ENCODE results near the gene SLC13A3.

The SLC13A3 gene

DNA sequence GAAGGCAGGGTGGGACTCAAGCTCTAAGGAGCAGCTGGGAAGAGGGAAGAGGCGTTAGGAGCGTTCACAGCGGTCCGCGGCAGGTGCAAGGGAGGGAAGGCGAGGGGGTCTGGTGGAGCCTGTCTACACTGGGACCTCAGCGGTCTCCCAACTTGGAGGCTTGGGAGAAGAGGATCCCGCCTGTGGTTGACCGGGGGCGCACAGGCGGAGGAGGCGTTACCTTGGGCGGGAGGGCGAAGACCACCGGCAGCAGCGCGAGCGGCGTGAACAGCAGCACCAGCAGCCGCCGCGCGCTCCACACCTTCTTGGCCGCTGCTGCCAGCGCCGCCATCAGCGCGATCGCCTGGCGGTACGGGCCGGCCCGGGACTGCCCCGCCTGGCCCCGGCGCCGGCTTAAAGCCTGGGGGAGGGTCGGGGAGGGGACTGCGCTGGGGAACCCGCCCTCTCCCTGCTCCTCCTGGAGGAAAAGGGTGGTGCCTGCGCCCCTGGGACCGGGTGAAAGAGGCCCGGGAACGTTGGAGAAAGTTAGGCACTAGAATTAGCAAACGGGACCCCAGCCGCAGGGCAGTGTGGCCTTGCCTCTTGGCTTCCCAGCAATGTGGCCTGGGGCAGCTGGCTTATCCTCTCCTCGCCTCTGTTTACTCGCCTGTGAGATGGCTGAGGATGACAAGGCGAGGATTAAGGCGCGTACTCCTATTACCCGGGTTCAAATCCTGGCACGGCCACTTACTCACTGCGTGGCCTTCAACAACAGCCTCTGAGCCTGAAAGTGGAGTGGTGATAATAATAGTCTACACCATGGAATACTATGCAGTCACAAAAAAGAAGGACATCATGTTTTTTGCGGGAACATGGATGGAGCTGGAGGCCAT is at the start of gene SLC13A3:
TSS of gene SLC13A3 (minus strand) at position 369 of the 872 bp plus-strand sequence. CDS start at position 331, 38 bp downstream.
- DNase-seq: no peak

DNA sequence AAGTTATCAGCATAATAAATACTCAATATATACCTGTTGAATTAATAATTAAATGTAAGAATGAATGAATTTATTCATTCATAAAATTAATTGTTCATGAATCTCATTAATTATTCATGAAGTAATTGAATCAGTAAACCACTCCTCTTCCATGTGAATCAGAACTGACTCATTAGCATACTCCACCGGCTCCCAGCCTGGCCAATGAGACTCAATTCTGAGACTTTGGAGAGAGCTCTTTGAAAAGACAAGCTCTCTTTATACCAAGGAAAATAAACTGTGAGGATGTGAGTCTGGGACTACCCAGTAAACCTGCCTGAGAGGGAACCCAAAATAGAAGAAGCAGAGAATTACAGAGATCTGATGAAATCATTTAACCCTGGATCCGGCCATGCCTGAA is 49.8 kb upstream of the SLC13A3 start:
- no peak for DNase-seq

DNA sequence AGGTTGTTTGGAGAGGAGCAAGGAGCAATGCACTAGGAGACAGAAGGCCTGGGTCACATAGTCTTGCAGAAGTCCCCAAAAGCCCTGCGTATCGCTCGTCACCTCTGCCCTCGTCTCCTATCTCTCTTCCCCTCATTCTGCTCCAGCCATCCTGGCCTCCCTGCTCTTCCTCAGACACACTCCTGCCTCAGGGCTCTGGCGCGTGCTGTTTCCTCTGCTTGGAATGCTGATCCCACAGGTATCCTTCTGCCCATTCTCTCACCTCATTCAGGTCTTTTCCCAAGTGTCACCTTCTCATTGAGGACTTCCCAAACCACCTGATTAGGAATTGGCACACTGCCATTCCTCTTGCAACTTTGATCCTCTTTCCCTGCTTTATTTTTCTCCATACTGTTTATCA is 49.2 kb upstream of the SLC13A3 start:
- DNase-seq: no peak

DNA sequence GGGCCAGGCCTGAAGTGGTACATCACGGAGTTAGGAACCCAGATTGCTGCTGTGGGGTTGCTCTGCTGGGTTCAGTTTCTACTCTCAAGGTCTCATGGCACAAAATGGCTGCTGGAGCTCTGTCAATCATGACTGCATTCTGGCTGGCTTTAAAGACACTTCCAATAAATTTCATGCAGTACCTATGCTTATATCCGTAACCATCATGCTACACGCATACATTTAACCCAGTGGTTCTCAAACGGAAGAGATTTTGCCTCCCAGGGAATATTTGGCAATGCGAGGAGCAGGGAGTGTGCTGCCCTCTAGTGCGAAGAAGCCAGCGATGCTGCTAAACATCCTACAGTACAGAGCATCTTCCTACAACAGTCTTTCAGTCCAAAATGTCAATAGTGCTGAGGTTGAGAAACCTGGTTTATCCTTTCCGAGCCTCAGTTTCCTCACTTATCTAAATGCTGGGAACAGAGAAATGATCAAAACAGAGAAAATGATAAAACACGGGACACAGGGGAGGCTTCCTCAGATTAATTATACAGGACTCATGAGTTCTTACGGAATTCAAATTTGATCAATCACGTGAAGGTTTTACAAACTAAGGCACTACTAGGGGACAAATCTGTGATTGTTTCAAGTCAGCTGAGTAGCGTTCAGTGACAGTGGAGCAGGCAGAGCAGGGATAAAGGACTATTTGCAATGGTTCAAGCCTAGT is 48.5 kb upstream of the SLC13A3 start:
- DNase-seq: peak in 1 of 2 experiments; percentile 36

DNA sequence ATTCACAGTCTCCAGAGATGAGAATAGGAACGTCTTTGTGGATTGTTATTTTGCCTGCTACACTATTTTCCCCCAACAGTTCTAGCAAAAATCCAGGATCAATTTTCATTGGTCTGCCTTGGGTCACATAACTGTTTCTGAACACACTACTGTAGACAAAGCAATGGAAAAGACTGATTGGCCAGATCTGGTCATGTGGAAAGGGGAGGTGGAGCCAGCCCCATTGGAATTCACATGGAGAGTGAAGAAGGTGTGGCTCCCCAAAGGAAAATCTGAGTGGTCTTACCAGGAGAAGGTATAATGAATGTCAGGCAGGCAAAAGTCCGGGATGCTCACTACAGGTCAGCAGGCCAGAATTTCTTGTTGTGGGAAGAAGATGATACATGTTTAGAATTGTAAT is 47.5 kb upstream of the SLC13A3 start:
- no peak for DNase-seq

GRCh38 chr20:46696791-46697279 is 45.6 kb upstream of the SLC13A3 start:
- DNase-seq: no peak

GRCh38 chr20:46695892-46696291 is 44.6 kb upstream of the SLC13A3 start:
- no peak for DNase-seq

DNA sequence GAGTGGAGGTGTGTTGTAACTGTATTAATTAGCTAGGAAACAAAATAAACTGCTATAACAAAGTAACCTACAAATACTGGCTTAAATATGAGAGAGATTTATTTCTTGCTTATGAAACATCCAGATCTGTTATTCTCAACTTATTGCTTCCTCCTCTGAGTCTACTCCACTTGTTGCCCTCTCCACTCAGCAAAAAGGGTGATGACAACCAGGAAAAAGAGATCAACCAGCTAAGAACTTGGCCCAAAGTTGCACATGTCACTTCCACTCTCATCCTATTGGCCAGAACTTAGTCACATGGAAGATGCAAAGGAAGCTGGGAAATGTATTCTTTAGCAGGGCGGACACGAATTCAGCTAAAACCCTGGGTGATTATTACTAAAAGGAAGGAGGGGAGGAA is 43.2 kb upstream of the SLC13A3 start:
- DNase-seq: peak in 1 of 2 experiments; percentile 32

DNA sequence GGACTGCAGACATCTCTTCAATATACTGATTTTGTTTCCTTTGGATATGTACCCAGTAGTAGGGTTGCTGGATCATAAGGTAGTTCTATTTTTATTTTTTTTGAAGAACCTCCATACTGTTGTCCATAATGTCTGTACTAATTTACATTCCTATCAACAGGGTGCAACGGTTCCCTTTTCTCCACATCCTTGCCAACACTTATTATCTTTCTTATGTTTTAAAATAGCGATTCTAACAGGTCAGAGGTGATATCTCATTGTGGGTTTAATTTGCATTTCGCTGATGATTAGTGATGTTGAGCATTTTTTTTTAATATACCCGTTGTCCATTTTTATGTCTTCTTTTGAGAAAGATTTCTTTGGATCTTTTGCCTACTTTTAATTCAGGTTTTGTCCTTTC is 39.9 kb upstream of the SLC13A3 start:
- no peak for DNase-seq

DNA sequence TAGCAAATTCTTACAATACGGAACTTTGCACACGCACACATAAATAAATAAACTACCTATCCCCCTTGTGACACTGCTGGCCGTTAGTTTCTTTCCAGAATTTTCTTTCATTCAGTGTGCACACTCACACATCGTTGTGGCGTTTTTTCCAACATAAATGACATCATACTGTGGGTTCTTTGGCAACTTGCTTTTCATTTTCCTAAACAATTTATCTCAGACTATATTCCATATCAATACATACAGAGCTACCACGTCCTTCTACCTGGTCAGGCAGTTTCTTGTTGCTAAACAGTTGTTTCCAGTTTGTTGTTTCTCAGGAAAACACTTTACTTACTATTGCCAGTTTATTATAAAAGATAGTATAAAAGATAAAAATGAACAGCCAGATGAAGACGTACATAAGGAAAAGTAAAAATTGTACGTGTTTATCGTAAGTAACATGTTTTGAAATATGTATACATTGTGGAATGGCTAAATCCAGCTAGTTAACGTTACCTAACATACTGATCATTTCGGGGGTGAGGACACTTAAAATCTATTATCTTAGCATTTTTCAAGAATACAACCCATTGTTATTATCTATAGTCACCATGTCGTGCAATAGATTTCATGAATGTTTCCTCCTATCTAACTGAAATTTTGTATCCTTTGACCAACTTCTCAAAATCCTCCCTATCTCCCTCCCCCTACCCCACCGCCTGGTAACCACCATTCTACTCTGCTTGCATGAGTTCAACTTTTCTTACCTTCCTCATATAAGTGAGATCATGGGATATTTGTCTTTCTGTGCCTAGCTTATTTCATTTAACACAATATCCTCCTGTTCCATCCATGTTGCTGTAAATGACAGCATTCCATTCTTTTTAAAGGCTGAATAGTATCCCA is 39.2 kb upstream of the SLC13A3 start:
- DNase-seq: no peak

DNA sequence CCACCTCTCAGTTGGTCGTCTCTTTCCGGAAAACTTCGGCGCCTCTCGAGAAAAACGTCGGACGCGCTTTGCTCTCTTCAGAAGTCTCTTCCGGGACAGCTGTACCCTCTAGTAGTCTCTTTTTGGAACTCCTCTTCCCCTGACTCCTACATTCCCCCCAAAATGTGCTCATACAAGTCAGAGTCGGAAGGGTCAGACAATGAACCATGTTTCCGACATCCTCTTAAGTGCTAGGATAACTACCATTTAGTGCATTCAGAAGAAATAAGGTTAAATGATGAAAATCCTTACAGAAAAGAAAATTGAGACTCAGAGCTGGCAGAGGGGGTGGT is 38.5 kb upstream of the SLC13A3 start:
- no peak for DNase-seq

DNA sequence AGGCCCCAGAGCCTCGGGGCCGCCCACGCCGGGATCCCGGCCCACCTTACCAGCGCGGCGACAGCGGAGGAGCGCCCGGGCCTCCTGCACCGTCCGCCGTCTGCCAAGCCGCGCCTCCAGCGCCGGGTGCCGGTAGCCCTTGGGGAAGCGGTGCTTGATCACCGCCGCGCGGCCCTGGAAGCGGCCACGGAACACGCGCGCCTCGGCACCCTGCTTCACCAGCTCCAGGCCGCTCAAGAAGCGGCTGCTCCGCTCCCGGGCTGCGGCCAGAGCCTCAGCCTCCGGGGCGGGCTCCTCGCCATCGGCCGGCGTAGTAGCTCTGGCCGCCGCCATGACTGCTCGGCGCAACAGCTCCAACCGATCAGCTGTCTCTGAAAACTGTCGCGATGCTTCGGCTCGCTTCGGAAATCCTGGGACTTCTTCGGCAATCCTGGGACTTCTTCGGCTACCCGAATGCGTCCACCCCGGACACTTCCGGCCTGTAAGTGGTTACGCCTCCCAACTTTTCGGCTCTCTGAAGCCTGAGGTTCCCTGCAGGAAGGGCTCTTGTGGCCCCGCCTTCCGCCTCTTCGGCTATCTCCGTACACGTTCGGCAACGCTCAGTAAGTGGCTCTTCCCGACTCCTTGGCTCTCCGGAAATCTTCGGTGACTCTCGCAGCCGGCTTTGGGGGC is 38.0 kb upstream of the SLC13A3 start, which contains the start of gene TP53RK:
TSS of gene TP53RK (minus strand) at position 363 of the 672 bp plus-strand sequence. CDS start at position 333, 30 bp downstream.
- DNase-seq: peak; percentile 99

DNA sequence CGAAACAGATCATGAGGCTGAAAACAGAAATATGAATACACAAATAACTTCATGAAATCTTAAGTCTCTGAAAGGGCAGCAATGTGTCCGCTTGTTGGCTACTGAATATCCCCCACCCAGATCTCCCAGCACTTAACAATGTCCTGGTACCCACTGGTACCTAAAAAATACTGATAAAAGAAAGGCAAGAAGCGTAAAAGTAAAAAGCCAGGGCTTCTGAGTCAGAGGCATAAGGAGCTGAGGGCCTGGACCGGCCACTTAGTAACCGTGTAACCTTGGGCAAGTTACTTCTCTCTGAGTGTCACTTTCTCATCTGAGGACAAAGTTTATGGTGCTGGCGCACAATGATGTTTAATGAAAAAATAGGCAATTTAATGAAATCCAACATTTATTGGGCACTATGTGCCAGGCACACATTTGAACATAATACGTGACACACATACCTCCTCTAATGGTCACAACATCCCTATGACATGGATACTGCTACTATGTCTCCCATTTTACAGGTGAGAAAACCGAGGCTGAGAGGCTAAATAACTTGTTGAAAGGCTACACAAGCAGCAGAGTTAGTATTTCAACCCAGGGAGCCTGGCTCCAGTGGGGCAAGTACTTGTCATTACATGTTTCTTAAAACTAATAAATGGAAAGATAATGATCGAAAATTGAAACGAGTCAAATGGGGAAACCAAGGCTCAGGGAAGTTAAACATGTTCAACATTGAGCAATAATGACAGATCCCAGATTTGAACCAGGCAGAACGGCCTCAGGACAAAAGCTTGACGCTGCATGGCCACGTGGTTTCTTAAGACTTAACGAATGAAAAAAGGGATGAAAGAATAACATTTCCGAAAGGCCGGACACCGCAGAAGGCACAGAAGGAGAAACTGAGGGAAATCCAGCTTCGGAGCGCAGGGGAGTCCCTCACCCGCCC is 37.2 kb upstream of the SLC13A3 start:
- DNase-seq: peak in 1 of 2 experiments; percentile 52

- no peak for DNase-seq
Observed at GRCh38 chr20:46683939-46684750, 32.9 kb upstream of the SLC13A3 start.

GRCh38 chr20:46683668-46683938 is 32.3 kb upstream of the SLC13A3 start:
- DNase-seq: no peak

GRCh38 chr20:46683011-46683667 is 31.9 kb upstream of the SLC13A3 start:
- no peak for DNase-seq

DNA sequence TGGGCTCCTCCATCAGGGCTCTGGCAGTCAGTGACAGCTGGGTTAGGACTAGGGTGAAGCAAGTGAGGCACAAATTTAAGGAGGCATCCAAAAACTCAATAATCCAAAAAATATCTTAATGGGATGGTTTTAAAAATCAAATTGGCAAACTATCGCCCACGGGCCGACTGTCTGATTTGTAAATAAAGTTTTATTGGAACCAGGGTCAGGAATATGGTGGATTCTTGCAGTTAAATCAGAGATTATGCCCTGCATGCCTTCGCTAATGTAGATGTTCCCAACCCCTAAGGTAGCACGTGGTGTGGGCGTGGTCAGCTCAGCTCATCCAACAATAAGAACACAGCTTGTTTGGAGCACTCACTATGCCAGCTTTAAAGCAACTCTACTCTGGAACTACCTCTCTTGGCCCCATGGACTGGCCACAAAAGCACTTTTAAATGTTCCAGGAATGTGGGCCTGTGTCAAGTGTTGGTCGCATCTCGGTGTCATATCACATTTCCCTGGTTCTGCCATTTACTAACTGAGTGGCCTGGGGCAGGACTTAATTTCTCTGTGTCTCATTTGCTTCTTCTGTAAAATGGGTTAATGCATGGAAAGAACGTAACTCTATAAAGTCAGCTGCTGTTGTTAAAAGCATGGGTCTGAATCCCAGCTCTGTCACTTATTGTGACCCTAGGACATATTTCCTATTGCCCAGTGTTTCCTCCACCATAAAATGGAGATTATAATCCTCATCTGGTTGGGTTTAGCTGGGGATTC is 31.0 kb upstream of the SLC13A3 start:
- DNase-seq: no peak

- DNase-seq: peak in 1 of 2 experiments; percentile 36
Observed at GRCh38 chr20:46681032-46681854, 30.0 kb upstream of the SLC13A3 start.
